MM.1S (cell line): ENCODE measurements around the gene MARCHF9.

Experiments used
- DNase-seq: peaks from one replicate; pipeline ENCODE4 v3.0.0-alpha.2; 2015
- H2AFZ ChIP-seq: fragments of 300-600 bp; sonication (generic); 2 replicates; pipeline ENCODE4 v1.6.0; 2016; ENCODE audit warnings: antibody characterized with exemption, low read length
- H3F3A ChIP-seq: fragments of 300-600 bp; sonication (generic); 2 replicates; pipeline ENCODE4 v1.6.1; 2016; ENCODE audit warnings: mild to moderate bottlenecking, antibody characterized with exemption, low read length, moderate library complexity, mixed read lengths; ENCODE audit not compliant: insufficient read depth
- H3K27ac ChIP-seq: fragments of 300-600 bp; sonication (generic); 2 replicates; pipeline ENCODE4 v1.5.1; 2016; ENCODE audit warnings: mild to moderate bottlenecking, low read length
- H3K27me3 ChIP-seq: fragments of 300-600 bp; sonication (generic); replicated peaks from 2 replicates; pipeline ENCODE4 v1.6.0; 2016; ENCODE audit warnings: low read length; ENCODE audit not compliant: insufficient read depth
- H3K36me3 ChIP-seq: fragments of 300-600 bp; sonication (generic); replicated peaks from 2 replicates; pipeline ENCODE4 v1.6.1; 2016; ENCODE audit warnings: mild to moderate bottlenecking, low read length, mixed read lengths; ENCODE audit not compliant: insufficient read depth
- H3K4me1 ChIP-seq: fragments of 300-600 bp; sonication (generic); 2 replicates; pipeline ENCODE4 v1.6.1; 2016; ENCODE audit warnings: low read length, mixed read lengths
- H3K4me2 ChIP-seq: fragments of 300-600 bp; sonication (generic); 2 replicates; pipeline ENCODE4 v1.6.0; 2016; ENCODE audit warnings: low read depth, low read length
- H3K4me3 ChIP-seq: fragments of 300-600 bp; sonication (generic); 2 replicates; pipeline ENCODE4 v1.5.1; 2016; ENCODE audit warnings: low read length, mixed read lengths
- H3K79me2 ChIP-seq: fragments of 300-600 bp; sonication (generic); 2 replicates; pipeline ENCODE4 v1.6.1; 2016; ENCODE audit warnings: mixed run types, low read length, mixed read lengths
- H3K9ac ChIP-seq: fragments of 300-600 bp; sonication (generic); 2 replicates; pipeline ENCODE4 v1.6.1; 2016; ENCODE audit warnings: low read length, mixed read lengths
- H3K9me2 ChIP-seq: fragments of 300-600 bp; sonication (generic); replicated peaks from 2 replicates; pipeline ENCODE4 v1.6.1; 2016; ENCODE audit warnings: mild to moderate bottlenecking, low read length, mixed read lengths; ENCODE audit not compliant: insufficient read depth
- H3K9me3 ChIP-seq: fragments of 300-600 bp; sonication (generic); replicated peaks from 2 replicates; pipeline ENCODE4 v1.6.1; 2016; ENCODE audit warnings: mild to moderate bottlenecking, low read length, mixed read lengths; ENCODE audit not compliant: insufficient read depth
- H4K20me1 ChIP-seq: fragments of 300-600 bp; sonication (generic); 2 replicates; pipeline ENCODE4 v1.6.1; 2016; ENCODE audit warnings: mild to moderate bottlenecking, low read length, moderate library complexity, mixed read lengths; ENCODE audit not compliant: insufficient read depth
- CTCF ChIP-seq: fragments of 300-600 bp; sonication (generic); IDR thresholded peaks from 2 replicates; pipeline ENCODE4 v1.5.1; 2016; ENCODE audit warnings: antibody characterized with exemption, low read length, mixed read lengths
- EZH2 ChIP-seq: fragments of 300-600 bp; sonication (generic); optimal IDR thresholded peaks from 2 replicates; pipeline ENCODE3; 2017; ENCODE audit warnings: low read depth, mild to moderate bottlenecking, antibody characterized with exemption, low read length, mixed read lengths
- EZH2phosphoT487 ChIP-seq: fragments of 300-600 bp; sonication (generic); IDR thresholded peaks from 2 replicates; pipeline ENCODE4 v1.6.1; 2018; ENCODE audit warnings: antibody characterized with exemption, low read length

The MARCHF9 gene

GRCh38 chr12:57767876-57768275 lies 13.0 kb downstream of the MARCHF9 start:
- no peak overlapping the region for H3K27ac ChIP-seq

GRCh38 chr12:57769594-57769993 lies 14.7 kb downstream of the MARCHF9 start:
- Histone ChIP-seq H3K4me1 (peaks cover 8% of the 10 kb centered on the region; the same call in 1 of the 2 replicates), H3K27me3 (peaks cover 25% of the 10 kb centered on the region), H3K27ac (no peak overlapping the region), H3K9me2 (no peaks in the 10 kb centered on the region), H4K20me1 (no peaks in the 10 kb centered on the region), H3K9ac (no peak overlapping the region), H3K4me3 (no peak overlapping the region), H3K79me2 (peaks cover 12% of the 10 kb centered on the region), H3K9me3 (no peaks in the 10 kb centered on the region), H3K4me2 (no peak overlapping the region), H3K36me3 (no peaks in the 10 kb centered on the region; the same call in 1 of the 2 replicates), H2AFZ (no peak overlapping the region), H3F3A (peaks cover 4% of the 10 kb centered on the region; the same call in 1 of the 2 replicates)
- TF ChIP-seq EZH2phosphoT487 (no peak), CTCF (no peak), EZH2 (no peak)
- no peak for DNase-seq

More at GRCh38 chr12:57767876-57768275, 13.0 kb downstream of the MARCHF9 start:
- H3K9ac ChIP-seq: no peak overlapping the region
- no peaks in the 10 kb centered on the region for H4K20me1 ChIP-seq
- peaks cover 12% of the 10 kb centered on the region for H3K79me2 ChIP-seq
- H3K4me3 ChIP-seq: no peak overlapping the region
- peaks cover 10% of the 10 kb centered on the region; the same call in 1 of the 2 replicates for H3K4me1 ChIP-seq
- no peaks in the 10 kb centered on the region for H3K9me3 ChIP-seq
- no peak overlapping the region for H2AFZ ChIP-seq
- H3K4me2 ChIP-seq: no peak overlapping the region
- no peaks in the 10 kb centered on the region for H3K9me2 ChIP-seq
- H3K36me3 ChIP-seq: no peaks in the 10 kb centered on the region; the same call in 1 of the 2 replicates
- peaks cover 4% of the 10 kb centered on the region; the same call in 1 of the 2 replicates for H3F3A ChIP-seq
- no peak for DNase-seq
- H3K27me3 ChIP-seq: peaks cover 34% of the 10 kb centered on the region
- TF ChIP-seq EZH2 (no peak), EZH2phosphoT487 (no peak), CTCF (no peak)

GRCh38 chr12:57770734-57771133 lies 15.8 kb downstream of the MARCHF9 start:
- Histone ChIP-seq H4K20me1 (no peaks in the 10 kb centered on the region), H3K4me2 (peak overlapping the region; percentile 94; the same call in 1 of the 2 replicates), H3K4me3 (peak overlapping the region; percentile 97; the same call in 1 of the 2 replicates), H3K79me2 (peaks cover 12% of the 10 kb centered on the region), H3K9ac (no peak overlapping the region; the same call in 1 of the 2 replicates), H3K4me1 (0 out of 2 replicates have a peak, but pooled peaks cover 4% of the 10 kb centered on the region), H3K36me3 (no peaks in the 10 kb centered on the region; the same call in 1 of the 2 replicates), H2AFZ (no peak overlapping the region), H3K27me3 (peaks cover 14% of the 10 kb centered on the region), H3K9me3 (no peaks in the 10 kb centered on the region), H3K9me2 (no peaks in the 10 kb centered on the region), H3F3A (peaks cover 4% of the 10 kb centered on the region; the same call in 1 of the 2 replicates), H3K27ac (no peak overlapping the region)
- TF ChIP-seq EZH2phosphoT487: no peak
- no peak for TF ChIP-seq CTCF
- TF ChIP-seq EZH2: no peak
- no peak for DNase-seq
